ENCODE results near the gene SESN3.
"Not testable (repeated sequence)": the region's sequence is repeated elsewhere in the genome, so short reads cannot be mapped to it uniquely, and the experiment has no call there.

SESN3 gene

DNA sequence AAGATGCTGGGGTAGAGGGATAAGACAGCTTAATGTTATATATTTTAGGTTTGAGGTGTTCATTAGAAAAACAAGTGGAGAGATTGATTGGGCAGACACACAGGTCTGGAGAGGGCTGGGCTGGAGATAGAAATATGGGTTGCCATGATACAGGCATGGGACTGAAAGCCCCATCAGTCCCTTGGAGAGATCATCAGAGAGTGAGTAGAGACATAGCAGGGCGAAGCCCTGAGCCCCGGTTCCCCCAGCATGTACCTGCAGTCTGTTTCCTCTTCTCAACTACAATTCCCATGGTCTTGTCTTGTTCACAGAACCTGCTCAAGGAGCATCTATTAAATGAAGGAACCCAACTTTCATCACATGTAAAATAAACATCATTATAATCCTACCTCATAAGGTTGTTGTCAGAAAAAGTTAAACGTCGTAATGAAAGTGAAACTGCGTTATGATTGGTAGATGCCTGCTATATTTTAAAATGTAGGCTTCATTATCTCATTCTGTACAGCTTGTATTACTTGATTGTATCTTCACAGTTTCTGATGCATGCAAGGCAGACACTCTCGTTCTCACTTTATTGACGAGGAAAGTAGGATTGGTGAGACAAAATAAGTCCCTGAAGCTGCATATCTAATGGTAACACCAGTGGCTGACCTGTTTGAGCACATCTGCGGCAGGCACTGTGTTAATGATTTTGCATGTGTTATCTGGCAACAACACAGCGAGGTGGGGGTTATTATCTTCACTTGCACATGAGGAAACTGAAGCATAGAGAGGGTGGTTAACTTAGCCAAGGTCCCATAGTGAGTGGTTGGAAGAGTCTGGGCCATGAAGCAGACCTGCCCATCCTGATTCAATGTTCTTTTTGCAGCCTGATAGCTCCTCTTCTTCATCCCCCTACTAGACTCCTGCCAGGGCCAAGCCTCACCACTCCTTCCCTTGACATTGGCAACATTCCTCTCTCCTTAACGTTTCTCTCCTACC is 77.8 kb downstream of the SESN3 start:
- DNase-seq (ENCODE audit: low spot score): no peak

DNA sequence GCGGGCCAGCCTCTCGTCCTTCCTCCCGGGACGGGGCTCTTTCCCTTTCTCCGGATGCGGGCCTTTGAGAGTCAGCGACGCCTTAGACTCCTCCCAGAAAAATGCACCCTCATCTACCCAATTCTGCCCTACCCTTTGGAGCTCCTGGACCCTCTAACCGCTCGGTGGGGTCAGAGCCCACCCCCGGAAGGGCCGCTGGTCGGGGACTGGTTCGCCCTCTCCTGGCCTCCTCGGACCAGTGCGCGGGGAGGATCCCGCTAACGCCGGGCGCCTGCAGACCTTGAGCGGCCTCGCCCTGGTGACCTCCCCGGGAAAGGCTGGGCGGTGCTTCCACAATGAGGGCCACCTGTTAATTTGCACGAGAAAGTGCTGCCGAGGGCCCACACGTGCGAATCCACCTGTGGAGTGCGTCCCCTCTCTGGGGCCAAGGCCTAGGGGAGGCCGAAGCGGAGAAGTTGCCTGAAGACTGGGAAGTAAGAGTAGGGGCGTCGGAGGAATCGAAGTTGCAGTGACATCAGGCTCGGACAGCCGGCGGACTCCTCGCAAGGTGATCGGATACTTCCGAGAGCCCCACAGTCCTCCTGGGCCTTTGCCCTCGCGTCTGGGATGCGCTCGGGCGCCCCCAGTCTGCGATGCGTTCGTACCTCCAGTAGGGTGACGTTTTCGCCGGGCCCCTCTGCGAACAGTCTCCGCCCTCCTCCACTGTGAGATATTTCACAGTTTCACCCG is 79.9 kb downstream of the SESN3 start:
- DNase-seq (ENCODE audit: low spot score): peak; percentile 66

DNA sequence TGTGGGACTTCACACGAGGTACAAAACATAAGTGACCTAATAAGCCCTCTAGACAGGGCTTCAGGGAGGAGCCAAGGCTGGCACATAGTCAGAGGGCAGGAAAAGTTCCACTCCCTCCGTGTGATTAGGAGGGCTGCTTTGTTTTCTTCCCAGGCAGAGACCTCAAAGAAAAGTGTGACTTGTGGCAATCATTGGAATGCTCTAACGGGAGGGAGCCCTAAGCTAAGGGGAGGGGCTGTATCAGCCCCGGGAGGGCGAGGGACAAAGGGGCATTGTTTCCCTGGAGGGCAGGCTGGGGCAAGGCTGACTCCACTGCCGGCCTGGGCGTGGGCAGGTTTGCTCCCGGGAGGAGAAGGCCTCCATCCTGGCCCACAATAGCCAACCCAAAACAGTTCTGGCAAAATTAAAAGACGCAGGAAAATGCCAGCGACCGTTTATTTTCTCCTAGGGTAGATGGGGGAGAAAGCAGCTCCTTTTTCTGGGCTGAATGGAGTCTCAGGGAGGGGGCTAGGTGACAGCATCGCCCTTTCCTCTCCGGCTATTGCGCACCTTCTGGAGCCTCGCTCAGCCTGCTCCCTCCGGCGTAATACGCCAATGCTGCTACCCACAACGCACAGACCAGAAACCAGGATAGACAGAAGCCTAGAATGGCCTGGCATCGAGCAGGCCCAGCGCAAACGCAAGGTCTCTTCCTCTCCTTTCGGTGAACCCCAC is 81.2 kb downstream of the SESN3 start:
- DNase-seq (ENCODE audit: low spot score): no peak

DNA sequence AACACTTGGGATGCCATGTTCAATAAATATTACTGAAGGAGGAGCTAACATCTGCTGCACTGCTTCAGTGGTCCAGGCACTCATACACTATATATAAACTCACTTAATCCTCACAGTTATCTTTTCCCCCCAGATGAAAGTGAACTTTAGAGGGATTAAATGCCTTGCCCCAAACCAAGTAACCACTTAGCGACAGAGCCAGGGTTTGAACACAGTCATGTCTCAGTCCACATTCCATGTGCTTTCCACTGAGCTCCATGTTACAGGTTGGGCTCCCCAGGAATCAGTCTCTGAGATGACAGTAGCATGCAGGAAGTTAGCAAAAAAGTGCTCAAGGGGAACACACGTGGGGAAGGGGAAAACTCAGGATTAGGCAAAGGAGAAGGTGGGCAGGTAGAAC is 82.1 kb downstream of the SESN3 start:
- DNase-seq (ENCODE audit: low spot score): no peak

DNA sequence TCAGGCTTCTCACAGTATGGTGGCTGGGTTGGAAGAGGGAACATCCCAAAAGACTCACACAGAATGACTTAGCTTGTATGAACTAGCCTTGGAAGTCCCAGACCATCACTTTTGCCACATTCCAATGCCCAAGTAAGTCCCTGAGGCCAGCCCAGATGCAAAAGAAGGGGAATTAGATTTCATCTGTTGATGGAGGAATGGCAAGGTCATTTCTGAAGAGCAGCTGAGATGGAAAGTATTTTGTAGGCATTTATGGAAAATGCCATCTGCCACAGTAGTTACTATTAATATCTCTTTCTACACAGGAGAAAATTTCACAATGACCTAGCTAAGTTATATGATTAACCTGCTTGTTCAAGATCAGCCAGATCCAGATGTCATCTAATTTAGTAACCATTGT is 82.6 kb downstream of the SESN3 start:
- no peak for DNase-seq (ENCODE audit: low spot score)

DNA sequence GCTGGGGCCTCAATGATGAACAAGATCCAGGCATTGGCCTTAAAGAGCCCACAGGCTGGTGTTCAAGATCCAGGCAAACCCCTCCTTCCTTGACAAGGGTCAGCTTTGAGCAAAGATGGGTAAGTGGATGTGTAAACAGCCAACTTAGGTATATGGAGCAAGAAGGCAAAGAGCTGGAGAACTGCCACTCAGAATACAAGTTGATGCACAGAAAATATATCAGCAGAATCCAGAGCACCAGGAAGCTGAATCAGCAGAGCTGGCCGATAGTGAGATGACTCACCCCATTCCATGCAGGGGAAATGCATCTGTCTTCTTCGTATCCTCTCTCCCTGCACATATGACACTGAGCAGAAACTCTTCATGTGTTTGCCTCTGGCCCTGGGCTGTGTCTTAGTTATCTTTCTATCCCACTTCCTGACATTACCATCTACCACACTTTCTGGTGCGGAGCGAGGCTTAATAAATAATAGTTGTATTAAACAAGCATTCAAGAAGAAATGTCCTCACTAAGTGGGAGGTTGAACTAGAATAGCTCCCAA is 83.6 kb downstream of the SESN3 start:
- no peak for DNase-seq (ENCODE audit: low spot score)

DNA sequence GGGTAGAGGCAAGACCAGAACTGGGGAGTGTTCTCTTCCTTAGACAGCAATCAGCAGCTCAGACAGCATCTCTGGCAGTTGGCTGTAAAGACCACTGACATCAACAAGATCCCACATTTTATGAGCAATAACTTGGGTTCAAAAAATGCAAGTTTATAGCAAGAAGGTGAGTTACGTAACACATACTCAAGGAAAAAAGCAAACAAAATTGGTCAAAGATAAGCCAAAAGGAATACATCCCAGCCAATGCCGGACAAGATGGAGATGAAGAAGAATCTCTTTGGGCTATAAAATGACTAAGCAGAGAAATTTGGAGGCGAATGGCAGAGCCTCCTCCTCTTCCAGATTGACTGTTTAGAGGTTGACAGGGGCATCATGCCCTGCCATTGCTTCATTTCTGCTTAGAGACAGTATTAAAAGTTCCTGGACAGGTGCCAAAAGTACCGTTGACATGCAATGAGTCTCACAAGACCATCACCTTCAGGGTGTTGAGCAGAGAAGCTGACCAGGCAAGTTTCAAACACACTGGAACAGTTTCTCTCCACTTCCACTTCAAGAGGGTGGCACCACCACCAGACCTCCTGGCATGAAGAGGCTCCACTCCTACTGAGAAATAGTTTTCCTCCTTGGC is 85.5 kb downstream of the SESN3 start:
- DNase-seq (ENCODE audit: low spot score): no peak

DNA sequence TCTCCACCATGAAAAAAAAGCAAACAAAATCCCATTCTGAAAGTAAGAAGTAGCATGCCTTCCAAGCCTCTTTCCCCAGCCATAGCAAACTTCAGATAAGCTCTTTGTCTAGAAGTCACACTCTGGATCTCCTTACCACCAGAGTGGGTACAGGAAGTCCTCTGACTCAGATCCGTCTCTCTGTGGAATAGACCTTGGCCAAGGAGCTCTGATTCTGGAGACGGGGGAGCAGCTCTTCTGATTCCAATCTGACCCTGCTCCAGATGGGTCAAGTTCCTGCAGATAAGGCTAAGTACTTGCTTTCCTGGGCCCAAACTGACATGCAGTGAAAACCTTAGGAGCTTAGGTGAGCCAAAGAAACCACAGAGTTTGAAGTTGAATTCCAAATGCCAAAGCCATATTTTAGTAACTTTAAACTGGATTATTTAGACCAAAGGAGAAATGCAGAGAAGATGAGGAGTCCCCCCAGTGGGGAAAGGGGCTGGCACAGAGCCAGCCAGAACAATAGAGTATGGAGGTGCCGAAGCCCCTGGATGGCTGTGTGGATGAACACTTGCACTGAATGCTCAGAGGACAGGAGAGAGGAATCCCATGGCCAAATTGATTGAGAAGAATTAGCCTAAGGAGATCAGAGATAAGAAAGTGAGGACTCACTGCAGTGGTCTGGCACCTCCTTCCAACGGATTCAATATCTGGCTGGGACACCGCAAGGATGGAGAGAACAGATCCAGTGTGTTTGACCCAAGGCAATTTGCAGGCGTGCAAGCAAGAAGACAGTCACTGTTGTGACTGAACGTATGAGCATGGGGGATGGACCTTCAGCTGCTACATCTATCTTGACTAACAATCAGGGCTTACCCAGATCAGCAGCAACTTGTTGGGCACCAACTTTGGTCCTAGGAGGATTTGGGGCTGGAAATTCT is 86.4 kb downstream of the SESN3 start:
- no peak for DNase-seq (ENCODE audit: low spot score)

DNA sequence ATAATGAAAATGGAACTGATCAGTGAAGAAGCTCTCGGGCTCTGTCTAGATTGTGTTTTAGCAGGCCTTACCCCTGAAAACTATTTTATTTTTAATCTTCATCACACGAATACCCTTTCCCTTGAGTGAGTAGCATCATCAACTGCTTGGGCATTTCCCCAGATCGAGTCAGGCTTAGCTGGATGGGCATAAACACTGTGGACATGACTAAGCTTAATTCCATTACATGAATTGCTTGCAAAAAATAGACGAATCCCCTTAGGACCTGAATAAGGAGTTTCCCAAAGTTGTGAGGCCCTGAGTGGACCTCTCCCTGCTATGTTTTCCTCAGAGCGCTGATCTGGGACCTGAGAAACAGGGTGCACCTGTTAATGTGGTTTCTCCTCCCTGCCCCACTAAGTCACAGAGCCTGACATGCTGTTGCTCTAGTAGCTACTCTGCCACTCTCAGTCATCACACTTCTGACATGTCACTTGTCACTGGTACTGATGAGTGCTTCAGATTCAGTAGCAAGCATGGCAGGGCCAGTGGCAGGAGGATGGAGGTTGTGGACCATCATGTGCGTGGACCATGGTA is 87.8 kb downstream of the SESN3 start:
- no peak for DNase-seq (ENCODE audit: low spot score)

DNA sequence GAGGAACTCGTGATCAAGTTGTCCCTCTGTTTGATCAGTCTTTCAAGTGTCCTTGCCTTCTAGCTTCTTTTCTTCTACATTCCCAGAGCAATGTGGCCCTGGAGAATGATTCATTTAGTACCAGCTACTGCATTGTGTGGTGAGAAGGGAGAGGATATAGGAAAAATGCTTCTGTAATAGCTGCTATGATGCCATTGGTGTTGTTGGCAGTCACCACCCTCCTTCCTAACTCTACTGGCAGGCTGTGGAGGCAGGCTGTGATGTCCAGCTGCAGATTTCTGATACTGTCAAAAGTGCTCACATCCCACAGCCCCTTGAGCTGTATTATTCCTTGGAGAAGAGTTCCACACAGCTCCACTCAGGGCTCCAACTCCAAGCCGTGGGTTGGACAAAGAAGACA is 88.6 kb downstream of the SESN3 start:
- no peak for DNase-seq (ENCODE audit: low spot score)

DNA sequence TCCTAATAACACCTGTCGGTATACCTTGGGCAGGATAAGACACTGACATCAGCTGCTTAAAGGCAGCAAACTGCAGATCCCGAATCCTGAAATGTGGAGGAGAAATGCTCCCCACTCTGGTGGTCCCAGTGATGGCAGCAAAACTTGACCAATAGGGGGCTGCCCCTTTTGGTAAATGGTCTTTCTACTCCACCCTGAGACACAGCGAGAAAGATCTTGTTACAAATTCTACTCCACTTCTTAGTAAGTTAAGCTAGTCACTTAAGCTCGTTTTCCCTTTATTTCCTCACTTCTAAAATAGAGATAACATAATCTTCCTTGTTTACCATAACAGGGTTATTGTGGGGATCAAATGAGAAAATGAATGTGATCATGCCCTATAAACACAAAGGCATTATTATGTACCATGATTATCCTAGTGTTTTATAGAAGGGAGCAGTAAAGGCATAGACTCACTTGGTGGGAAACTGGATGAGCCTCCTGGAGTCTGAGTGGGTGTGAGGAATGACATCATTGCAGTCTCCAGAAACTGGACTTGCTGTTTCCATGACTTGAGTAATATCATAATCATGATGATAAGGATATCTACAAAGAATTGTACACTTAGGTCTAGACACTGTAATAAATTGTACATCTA is 90.5 kb downstream of the SESN3 start:
- DNase-seq (ENCODE audit: low spot score): no peak

DNA sequence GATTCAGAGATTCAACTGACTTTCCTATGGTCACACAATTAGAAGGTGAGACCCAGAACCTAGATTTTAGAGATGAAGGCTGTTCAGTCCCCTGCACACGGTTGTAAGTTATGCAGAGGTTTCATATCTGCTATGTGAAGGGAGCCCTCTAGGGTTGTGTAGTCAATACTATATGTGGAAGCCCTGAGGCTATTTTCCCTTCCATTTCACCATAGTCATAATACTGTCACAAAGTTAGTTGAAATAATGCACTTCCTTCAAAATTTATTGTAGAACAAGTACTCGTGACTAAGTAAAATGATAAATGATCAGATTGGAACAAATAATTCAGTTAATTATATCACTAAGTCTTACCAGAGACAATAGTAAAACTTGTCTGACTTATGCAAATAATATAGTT is 92.6 kb downstream of the SESN3 start:
- DNase-seq (ENCODE audit: low spot score): no peak

DNA sequence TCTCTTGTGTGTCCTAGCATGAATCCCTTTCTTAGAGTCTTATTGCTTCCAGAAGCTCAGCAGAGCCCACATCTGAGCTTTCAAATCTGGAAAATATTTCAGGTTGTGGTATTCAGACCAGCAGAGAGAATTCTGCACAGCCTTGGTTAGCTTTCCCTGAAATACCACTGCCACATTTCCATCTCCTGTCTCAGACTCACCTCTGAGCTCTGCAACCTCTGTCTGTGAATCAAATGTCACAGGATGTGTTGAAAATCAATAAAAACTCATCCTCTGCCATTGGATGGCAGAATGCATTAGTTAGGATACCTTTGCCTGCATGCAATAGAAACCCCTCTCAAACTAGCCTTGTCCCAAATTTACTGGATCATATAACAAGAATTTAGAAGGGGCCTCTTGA is 93.7 kb downstream of the SESN3 start:
- no peak for DNase-seq (ENCODE audit: low spot score)

DNA sequence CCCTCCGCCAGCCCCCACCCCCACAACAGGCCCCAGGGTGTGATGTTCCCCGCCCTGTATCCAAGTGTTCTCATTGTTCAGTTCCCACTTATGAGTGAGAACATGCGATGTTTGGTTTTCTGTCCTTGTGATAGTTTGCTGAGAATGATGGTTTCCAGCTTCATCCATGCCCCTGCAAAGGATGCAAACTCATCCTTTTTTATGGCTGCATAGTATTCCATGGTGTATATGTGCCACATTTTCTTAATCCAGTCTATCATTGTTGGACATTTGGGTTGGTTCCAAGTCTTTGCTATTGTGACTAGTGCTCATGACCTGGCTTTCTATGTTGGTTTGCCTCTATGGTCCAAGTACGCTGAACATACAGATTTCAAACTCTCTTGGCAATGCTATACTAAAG is 94.3 kb downstream of the SESN3 start:
- not testable (repeated sequence) for DNase-seq (ENCODE audit: low spot score)

DNA sequence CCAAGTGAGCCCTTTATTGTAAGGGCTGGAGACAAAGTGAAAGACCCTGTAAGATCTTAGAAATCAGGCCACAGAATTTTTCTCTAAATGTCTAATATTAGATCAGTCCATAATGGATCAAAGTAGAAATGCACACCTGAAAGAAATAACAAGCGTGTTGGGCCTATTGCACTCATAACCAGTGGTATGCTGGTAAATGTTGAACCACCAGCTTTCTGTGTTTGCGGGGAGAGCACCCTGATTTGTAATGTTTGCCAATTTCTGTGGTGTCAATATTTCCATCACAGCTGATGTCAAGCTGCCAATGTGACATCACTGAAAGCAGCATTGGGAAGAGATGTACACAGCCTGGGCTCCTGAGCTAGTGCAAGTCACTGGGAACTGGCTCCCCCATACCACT is 95.1 kb downstream of the SESN3 start:
- DNase-seq (ENCODE audit: low spot score): no peak

DNA sequence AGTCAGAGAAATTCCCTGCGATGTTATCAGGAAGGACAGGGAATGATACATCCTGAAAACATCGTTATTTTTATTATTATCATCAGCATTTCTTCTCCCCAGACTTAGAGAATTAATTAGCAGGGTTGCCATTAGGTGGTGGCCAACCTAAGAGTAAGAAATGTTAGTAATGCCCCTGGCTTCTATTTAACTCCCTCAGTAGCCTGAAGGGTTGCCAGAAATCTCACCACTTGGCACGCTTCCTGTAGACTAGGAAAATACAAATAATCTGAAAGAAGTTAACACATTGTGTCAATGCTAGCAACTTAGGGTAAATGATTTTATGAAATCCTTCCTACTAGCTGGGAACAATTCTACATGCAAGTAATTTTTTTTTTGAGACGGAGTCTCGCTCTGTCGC is 95.8 kb downstream of the SESN3 start:
- no peak for DNase-seq (ENCODE audit: low spot score)

DNA sequence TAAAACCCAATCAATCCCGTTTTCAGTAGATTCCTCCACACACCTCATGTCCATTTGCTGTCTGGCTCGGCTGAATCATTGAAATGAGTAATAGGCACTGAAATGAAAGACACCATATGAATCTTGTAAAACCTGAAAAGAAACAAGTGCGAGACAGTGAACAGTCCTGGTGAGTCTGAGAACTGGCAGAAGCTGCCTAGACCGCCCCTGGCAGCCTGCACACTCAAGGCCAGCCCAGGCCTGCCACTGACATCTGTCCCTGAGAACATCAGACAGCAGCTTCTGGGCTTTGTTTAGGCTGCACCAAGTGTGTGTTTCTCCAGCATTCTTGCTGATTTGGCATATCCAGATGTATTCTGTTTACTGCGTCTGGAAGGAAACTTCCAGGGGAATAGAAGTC is 96.5 kb downstream of the SESN3 start:
- DNase-seq (ENCODE audit: low spot score): no peak

DNA sequence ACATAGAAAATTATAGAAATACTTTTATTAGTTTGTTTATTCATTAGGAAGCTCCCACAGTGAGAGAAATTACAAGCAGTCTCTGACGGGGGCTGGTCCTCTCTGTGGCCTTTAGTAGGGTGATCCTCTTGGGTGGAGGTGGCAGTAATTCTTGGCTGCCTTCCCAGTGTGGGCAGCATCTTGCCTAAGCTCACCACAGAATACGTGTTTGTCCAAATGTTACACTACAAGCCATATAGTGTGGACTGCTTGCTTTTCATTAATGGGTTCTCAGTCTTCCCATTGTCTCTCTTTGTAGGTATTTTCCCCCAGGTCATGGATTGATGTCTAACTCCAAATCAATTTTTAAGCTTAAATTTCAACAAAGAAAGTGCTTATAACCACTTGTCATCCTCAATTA is 98.0 kb downstream of the SESN3 start:
- no peak for DNase-seq (ENCODE audit: low spot score)

DNA sequence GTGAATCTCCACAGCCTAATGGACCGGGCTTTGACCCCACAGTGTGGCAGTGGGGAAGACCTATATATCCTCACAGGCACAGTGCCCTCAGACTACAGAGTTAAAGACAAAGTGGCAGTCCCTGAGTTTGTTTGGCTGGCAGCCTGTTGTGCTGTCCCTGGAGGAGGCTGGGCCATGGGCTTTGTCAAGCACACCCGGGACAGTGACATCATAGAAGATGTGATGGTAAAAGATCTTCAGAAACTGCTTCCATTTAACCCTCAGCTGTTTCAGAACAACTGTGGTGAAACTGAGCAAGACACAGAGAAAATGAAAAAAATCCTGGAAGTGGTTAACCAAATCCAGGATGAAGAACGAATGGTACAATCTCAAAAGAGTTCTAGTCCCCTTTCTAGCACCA is 102.4 kb downstream of the SESN3 start:
- no peak for DNase-seq (ENCODE audit: low spot score)

DNA sequence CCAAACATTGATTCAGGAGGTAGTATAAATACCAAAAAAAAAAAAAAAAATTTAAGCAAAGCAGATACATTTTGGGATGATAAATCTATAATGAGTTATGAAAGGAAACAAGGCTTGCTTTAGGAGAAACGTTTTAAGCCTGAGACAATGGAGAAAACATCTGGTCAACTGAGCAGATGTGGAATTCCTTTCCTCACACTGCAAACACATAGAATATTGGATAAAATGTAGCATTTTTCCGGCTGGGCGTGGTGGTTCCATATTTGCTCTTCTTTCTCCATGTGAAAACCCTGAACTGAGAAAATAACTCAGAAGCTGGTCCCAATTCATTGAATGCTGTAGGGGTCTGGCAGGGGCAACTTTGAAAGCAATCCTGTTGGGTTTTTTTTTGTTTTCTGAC is 107.4 kb downstream of the SESN3 start:
- no peak for DNase-seq (ENCODE audit: low spot score)

All from HuH-7.5 (cell line).